IPS-18a (cell line): ENCODE results near the gene MICALL1.

Experiments used
- H3K27ac ChIP-seq: one replicate; pipeline ENCODE4 v1.5.1; 2013; ENCODE audit warnings: low read length
- H3K27me3 ChIP-seq: one replicate; pipeline ENCODE4 v1.6.1; 2013; ENCODE audit warnings: mild to moderate bottlenecking, low read length; ENCODE audit not compliant: control insufficient read depth, insufficient read depth
- H3K36me3 ChIP-seq: one replicate; pipeline ENCODE4 v1.6.1; 2013; ENCODE audit warnings: low read depth, low read length; ENCODE audit not compliant: control insufficient read depth
- H3K4me1 ChIP-seq: one replicate; pipeline ENCODE4 v1.6.1; 2013; ENCODE audit warnings: low read depth, low read length; ENCODE audit not compliant: control insufficient read depth
- H3K4me3 ChIP-seq: one replicate; pipeline ENCODE4 v1.5.1; 2013; ENCODE audit warnings: low read length
- H3K9ac ChIP-seq: one replicate; pipeline ENCODE4 v1.6.1; 2013; ENCODE audit warnings: mild to moderate bottlenecking, low read length, moderate library complexity
- H3K9me3 ChIP-seq: one replicate; pipeline ENCODE4 v1.6.1; 2013; ENCODE audit warnings: low read depth, low read length; ENCODE audit not compliant: control insufficient read depth

The MICALL1 gene

DNA sequence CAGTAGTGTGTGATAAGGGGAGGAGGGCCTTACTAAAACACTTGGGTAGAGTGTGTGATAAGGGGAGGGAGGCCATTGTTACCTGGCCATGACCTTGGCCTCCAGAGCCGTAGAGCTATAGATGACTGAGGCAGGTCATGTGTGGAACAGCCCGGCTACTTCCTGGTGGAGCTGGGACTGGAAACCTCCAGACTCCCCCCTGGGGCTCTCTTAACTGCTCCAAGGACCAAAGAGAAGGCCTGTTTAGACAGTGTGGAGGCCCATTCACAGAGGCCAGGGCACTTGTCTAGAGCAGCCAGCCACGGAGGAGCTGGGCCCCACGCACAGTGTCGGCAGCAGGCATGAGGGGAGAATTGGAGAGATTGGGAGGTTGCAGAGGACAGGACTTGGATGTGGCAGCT, 12.5 kb upstream of the MICALL1 start:
- Histone ChIP-seq H3K9ac (no peak overlapping the region), H3K36me3 (peaks cover 14% of the 10 kb centered on the region), H3K27ac (no peak overlapping the region), H3K4me3 (no peak overlapping the region), H3K4me1 (peaks cover 13% of the 10 kb centered on the region), H3K27me3 (no peaks in the 10 kb centered on the region), H3K9me3 (no peaks in the 10 kb centered on the region)

GRCh38 chr22:37894939-37895670, 11.0 kb upstream of the MICALL1 start:
- Histone ChIP-seq H3K4me1 (peaks cover 16% of the 10 kb centered on the region), H3K36me3 (peaks cover 1% of the 10 kb centered on the region), H3K4me3 (no peak overlapping the region), H3K9ac (no peak overlapping the region), H3K9me3 (no peaks in the 10 kb centered on the region), H3K27me3 (no peaks in the 10 kb centered on the region), H3K27ac (peak overlapping the region; percentile 26)

DNA sequence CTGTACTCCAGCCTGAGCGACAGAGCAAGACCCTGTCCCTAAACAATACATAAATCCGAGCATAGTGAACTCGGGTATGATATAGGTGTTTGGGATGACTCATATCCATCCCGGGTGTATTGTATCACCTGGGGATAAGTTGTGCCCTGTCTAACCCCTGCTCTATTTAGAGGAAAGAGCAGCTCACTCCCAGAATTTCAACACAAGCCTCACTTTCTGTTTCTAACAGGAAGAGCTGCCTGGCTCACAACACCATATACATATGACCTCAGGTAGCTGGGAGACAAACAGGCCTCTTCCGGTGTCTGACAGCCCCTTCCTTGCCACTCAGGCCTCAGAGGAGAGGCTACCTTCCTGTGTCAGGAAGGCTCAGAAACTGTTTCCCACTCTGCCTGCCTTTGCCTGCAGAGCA, 9.9 kb upstream of the MICALL1 start:
- Histone ChIP-seq H3K9me3 (no peaks in the 10 kb centered on the region), H3K4me3 (no peak overlapping the region), H3K27me3 (no peaks in the 10 kb centered on the region), H3K9ac (no peak overlapping the region), H3K4me1 (peaks cover 16% of the 10 kb centered on the region), H3K36me3 (no peaks in the 10 kb centered on the region), H3K27ac (no peak overlapping the region)

GRCh38 chr22:37896939-37897338, 9.2 kb upstream of the MICALL1 start:
- H3K9me3 ChIP-seq = no peaks in the 10 kb centered on the region
- no peak overlapping the region for H3K27ac ChIP-seq
- no peaks in the 10 kb centered on the region for H3K27me3 ChIP-seq
- H3K36me3 ChIP-seq = no peaks in the 10 kb centered on the region
- H3K4me1 ChIP-seq = peaks cover 16% of the 10 kb centered on the region
- H3K9ac ChIP-seq = no peak overlapping the region
- H3K4me3 ChIP-seq = no peak overlapping the region

DNA sequence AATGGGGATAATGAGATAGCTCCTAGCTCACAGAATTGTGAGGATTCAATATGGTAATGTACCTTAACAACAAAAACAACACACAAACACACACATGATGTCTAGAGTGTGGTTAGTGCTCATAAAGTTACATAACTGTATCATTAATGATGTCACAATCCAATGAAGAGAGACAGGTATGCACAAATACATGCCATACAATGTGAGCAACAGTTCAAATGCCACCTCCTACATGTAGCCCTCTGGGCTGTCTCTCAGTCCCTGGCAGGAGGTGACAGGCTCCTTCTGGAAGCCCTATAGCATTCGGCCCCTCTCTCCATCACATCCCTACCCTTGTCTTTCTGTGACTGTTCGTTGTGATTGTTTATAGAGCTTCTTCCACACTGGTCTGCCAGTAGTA, 8.3 kb upstream of the MICALL1 start:
- Histone ChIP-seq H3K27ac (no peak overlapping the region), H3K36me3 (no peaks in the 10 kb centered on the region), H3K9ac (no peak overlapping the region)

GRCh38 chr22:37898441-37899181, 7.5 kb upstream of the MICALL1 start:
- no peak overlapping the region for H3K27ac ChIP-seq
- H3K4me3 ChIP-seq = no peak overlapping the region
- H3K9me3 ChIP-seq = no peaks in the 10 kb centered on the region
- peaks cover 16% of the 10 kb centered on the region for H3K4me1 ChIP-seq
- no peaks in the 10 kb centered on the region for H3K36me3 ChIP-seq
- H3K9ac ChIP-seq = no peak overlapping the region
- no peaks in the 10 kb centered on the region for H3K27me3 ChIP-seq

More for the DNA sequence above, 8.3 kb upstream of the MICALL1 start:
- peaks cover 16% of the 10 kb centered on the region for H3K4me1 ChIP-seq
- no peaks in the 10 kb centered on the region for H3K27me3 ChIP-seq
- no peak overlapping the region for H3K4me3 ChIP-seq
- H3K9me3 ChIP-seq = no peaks in the 10 kb centered on the region

DNA sequence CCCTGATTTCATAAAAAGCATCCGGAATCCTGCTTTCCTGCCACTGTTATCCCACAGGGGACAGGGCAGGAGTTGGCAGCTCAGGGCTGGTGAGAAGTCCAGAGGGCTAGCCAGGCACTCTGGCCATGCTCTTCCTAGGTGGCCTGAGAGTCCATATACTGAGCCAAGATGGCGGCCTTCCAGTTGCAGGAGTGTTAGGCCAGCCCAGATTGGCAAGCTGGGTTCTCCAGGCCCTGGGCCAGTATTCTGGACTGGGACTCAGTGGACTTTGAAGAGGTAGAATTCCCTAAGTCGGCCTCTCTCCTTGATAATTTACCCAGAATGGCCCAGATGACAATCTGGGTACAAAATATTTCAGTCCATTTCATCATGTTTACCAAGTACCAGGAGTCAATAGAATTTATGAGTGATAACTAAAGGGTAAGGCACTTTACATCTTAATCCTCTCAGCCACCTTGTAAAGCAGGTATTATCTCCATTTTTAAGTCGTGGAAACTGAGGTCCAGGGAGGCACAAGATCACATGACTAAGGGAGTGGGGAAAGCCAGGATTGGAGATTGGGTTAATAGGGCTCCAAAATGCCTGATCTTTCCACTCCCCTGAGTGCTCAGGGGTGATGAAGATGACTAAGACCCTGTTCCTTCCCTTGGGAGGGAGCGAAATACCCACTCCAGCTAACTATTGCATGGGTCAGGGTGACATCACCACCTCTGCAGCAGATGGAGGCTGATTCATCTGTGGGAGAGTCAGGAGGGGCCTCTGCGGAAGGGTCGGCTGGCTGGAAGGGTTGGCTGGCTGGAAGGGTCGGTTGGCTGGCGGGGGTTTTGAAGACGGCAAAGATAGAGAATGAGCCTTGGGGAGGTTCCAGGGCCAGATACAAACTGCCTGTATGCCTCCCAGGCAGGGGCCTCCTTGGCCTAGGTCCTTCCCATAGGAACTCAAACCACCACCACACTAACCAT, 1.2 kb upstream of the MICALL1 start:
- Histone ChIP-seq H3K9me3 (no peaks in the 10 kb centered on the region), H3K36me3 (no peaks in the 10 kb centered on the region), H3K27ac (no peak overlapping the region), H3K9ac (no peak overlapping the region), H3K27me3 (no peaks in the 10 kb centered on the region), H3K4me1 (peaks cover 7% of the 10 kb centered on the region), H3K4me3 (peak overlapping the region; percentile 52)

DNA sequence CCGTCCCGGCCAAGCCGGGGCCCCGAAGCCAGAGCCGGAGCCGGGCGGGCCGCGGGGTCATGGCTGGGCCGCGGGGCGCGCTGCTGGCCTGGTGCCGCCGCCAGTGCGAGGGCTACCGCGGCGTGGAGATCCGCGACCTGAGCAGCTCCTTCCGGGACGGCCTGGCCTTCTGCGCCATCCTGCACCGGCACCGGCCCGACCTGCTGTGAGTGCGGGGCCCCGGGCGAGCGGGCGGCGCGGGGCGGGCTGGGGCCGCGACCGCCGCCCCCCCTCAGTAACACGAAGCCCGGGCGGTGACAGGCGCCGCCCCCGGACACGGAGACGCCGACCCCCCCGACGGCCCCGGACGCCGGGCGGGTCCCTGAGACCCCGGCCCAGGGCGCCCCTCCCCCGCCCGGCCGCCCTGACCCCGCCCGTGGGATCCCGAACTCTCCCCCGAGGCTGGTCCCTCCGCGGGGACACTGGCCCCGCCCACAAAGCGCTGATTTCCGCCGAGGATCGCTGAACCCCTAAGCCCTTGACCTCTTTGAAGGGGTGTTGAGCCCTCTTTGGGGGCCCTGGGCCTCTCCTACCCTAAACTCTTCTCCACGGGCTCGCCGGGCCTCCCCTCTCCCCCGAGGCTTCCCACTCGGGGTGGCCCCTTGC, 389 bp downstream of the MICALL1 start:
- Histone ChIP-seq H3K4me1 (peaks cover 7% of the 10 kb centered on the region), H3K27me3 (no peaks in the 10 kb centered on the region), H3K36me3 (no peaks in the 10 kb centered on the region), H3K9me3 (no peaks in the 10 kb centered on the region), H3K4me3 (peak overlapping the region; percentile 52), H3K27ac (no peak overlapping the region), H3K9ac (no peak overlapping the region)

DNA sequence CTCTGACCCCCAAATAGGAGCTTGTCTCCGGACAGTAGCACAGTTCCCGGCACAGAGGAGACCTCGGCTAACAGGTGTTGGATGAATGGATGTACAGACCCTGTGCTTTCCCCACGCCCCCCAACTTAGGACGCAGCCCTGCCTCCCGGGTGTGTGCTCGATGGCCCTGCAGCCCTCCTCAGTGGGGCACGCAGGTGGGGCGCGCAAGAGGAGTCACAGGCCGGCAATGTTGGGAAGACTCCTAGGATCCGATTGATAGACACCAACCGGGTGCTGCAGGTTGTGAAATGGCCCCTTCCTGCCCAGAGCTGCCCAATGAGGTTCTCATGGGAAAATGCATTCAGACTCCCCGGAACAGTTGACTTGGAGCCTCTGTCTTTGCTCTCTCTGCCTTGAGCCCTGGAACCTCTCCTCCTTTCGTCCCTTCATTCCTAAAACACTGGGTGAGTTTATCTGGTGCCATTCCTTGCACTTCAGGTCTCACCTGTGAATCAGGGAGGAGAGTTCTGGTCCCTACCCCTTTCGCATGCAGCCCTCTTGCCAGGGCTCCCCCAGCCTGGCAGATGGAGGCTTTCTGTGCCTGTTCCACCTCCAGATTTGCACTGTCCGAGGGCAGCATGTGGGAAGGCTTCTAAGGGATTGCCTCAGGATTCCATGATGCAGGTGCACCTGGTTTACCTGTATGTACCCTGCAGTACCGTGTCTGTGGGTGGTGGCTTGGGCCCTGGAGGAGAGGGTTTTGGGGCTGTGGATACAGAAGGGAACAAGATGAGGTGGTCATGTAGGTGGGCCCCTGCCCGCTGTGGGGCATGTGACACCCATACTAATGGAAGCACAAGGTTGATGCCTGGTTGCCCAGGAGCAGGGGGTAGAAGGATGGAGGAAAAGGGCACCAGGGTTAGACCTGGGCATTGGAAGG, 1.2 kb downstream of the MICALL1 start:
- H3K27ac ChIP-seq = no peak overlapping the region

DNA sequence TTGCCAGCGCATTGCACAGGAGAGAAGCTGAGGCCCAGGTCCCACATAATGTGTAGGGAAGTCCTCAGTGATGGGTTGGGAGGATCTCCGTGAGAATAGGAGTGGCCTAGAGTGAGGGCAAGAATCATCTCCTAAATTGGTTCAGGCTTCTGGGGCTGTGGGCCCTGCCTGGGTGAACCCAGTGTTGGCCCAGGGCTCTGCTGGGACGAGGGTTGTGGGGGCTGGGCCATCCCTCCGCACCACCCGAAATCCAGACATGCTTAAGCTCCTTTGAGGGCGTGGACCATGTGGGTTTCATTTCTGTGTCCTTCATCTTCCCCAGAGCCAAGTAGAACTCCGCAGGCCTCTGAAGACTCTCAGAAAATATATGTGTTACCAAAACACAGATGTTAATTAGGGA, 3.7 kb downstream of the MICALL1 start:
- Histone ChIP-seq H3K9ac (no peak overlapping the region), H3K27ac (no peak overlapping the region), H3K36me3 (peaks cover 3% of the 10 kb centered on the region), H3K4me1 (peaks cover 7% of the 10 kb centered on the region), H3K4me3 (no peak overlapping the region), H3K9me3 (no peaks in the 10 kb centered on the region), H3K27me3 (no peaks in the 10 kb centered on the region)

More for the DNA sequence above, 1.2 kb downstream of the MICALL1 start:
- no peaks in the 10 kb centered on the region for H3K36me3 ChIP-seq
- peak overlapping the region; percentile 52 for H3K4me3 ChIP-seq
- no peaks in the 10 kb centered on the region for H3K9me3 ChIP-seq
- H3K4me1 ChIP-seq = peaks cover 7% of the 10 kb centered on the region
- no peaks in the 10 kb centered on the region for H3K27me3 ChIP-seq
- no peak overlapping the region for H3K9ac ChIP-seq
